Measurements from ENCODE around the gene CHI3L2.
A peak's percentile ranks its signal among the peaks of the same experiment; 100 is the strongest.

Gene CHI3L2

GRCh38 chr1:111197598-111198284 is 29.8 kb upstream of the CHI3L2 start:
- no peak for DNase-seq (ENCODE audit: low read depth)
- TF ChIP-seq, protein P1, sequence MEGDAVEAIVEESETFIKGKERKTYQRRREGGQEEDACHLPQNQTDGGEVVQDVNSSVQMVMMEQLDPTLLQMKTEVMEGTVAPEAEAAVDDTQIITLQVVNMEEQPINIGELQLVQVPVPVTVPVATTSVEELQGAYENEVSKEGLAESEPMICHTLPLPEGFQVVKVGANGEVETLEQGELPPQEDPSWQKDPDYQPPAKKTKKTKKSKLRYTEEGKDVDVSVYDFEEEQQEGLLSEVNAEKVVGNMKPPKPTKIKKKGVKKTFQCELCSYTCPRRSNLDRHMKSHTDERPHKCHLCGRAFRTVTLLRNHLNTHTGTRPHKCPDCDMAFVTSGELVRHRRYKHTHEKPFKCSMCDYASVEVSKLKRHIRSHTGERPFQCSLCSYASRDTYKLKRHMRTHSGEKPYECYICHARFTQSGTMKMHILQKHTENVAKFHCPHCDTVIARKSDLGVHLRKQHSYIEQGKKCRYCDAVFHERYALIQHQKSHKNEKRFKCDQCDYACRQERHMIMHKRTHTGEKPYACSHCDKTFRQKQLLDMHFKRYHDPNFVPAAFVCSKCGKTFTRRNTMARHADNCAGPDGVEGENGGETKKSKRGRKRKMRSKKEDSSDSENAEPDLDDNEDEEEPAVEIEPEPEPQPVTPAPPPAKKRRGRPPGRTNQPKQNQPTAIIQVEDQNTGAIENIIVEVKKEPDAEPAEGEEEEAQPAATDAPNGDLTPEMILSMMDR (conservative IDR thresholded peaks at IDR 0.05; ENCODE audit: low read depth, low read length), result peak; percentile 48
- no peak overlapping the region for H3K4me3 ChIP-seq (ENCODE audit: low read length)

DNA sequence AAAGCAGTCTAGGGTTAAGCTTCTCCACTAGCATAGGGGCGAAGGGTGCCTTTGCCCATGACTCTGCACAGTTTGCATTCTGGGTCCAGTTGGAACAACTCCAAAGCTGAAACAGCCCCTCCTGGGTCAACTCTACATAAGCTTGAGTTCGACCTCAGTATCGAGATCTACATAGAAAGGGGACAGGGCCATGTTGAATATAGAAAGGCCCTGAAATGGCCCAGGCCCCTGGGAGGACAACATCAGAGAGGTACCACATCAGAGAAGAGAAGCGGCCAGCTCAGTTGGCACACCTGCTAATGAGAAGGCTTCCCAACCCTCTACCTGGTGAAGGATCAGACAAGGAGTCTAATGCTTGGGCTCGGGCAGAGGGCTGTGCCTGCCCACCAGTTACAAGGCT is 28.7 kb upstream of the CHI3L2 start:
- DNase-seq (ENCODE audit: low read depth), result no peak
- TF ChIP-seq, protein P1 (conservative IDR thresholded peaks at IDR 0.05; ENCODE audit: low read depth, low read length), result no peak
- H3K4me3 ChIP-seq (ENCODE audit: low read length), result no peak overlapping the region

DNA sequence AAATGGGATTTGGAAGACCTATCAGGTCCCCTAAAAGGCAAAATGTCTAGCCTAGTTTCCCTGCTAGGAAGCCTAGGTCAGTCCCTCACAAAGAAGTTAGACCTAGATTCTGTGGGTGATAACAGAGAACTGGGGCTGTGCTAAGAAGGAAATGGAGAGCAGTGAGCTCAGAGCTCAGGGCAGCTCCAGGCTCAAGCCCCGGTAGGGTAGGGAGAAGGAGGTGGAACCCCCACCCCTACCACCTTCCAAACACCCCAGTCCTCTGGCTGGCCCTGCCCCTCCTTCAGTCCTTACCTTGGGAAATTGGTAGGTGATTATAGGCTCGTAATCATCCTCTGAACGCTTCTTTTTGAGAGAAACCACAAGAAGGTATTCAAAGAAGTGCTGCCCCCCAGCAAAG is 28.2 kb upstream of the CHI3L2 start:
- DNase-seq (ENCODE audit: low read depth), result no peak
- TF ChIP-seq, protein P1 (conservative IDR thresholded peaks at IDR 0.05; ENCODE audit: low read depth, low read length), result no peak
- H3K4me3 ChIP-seq (ENCODE audit: low read length), result no peak overlapping the region

GRCh38 chr1:111199881-111200801 is 27.4 kb upstream of the CHI3L2 start, which contains the start of gene DENND2D:
DENND2D (minus strand) TSS chr1:111200646; CDS start chr1:111200459, 187 bp downstream.
- no peak within 1 kb of the TSS for H3K4me3 ChIP-seq (ENCODE audit: low read length)
- TF ChIP-seq, protein P1 (conservative IDR thresholded peaks at IDR 0.05; ENCODE audit: low read depth, low read length), result no peak
- no peak for DNase-seq (ENCODE audit: low read depth)

DNA sequence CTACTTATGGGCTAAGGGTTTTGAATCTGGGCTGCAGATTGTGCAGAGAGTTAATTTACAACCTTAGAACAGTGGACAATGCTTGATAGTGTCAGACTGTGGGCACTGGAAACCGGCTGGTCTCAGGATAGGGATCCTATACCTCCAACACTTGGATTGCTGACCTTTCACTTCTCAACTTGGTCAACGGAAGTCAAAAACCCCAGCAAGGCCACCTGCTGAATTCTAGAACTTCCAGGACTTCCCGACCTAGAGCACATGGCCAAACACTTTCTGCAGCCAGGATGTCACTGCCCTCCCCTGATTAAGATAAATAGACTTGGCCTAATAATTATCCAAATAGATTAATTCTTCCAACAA is 26.7 kb upstream of the CHI3L2 start:
- H3K4me3 ChIP-seq (ENCODE audit: low read length), result no peak overlapping the region
- TF ChIP-seq, protein P1 (conservative IDR thresholded peaks at IDR 0.05; ENCODE audit: low read depth, low read length), result no peak
- no peak for DNase-seq (ENCODE audit: low read depth)

DNA sequence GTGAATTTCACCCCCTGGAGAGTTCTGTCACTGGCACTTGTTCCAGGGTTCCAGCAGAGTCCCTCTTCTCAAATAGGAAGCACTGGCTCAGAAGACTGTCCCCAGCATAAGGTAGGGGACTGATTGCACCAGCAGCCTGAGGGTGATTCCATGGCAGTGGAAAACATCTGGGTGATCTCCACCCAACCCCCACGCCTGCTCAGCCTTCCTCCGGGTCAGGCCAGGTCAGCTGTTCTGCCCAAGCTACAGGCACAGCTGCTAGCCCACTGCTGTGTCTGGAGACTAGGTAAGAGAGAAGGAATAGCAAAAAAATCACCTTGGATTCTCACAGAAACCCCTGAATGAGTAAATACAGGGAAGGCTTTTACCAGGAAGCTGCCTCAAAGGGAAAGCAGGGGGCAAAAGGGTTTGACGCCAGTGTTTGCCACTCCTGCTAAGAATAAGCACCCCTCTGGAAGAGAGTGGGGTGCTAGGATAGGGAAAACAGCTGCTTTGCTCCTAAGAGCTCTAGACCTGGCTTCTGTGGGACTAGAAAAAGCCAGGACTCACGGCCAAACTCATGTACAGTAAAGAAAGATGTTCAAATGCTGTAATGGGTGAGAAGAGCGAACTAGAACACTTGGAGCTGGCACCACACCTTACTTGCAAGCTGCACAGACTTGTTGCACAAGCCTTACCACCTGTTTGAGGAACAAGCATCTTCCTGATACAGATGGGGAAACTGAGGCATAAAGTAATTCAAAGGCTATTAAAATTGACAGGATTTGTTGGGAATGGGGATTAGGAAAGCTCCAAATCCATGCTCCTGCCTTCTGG is 26.0 kb upstream of the CHI3L2 start:
- H3K4me3 ChIP-seq (ENCODE audit: low read length), result no peak overlapping the region
- no peak for DNase-seq (ENCODE audit: low read depth)
- TF ChIP-seq, protein P1 (conservative IDR thresholded peaks at IDR 0.05; ENCODE audit: low read depth, low read length), result no peak

All from retinal pigment epithelial cell (primary cell).